B cell (primary cell): Measurements from ENCODE around the gene GRHL3. TPM values are rescaled to one million over a fixed set of nuclear protein-coding genes. Genes with fewer than 3 reads are reported as not detected.
A peak's percentile ranks its signal among the peaks of the same experiment; 100 is the strongest.

Experiments used
- ATAC-seq: fragments of 200-7000 bp; cut with Tn5 transposase; one replicate; pipeline ENCODE4 v1.10.0; 2021; ENCODE audit warnings: low read depth, mild to moderate bottlenecking, moderate number of reproducible peaks, moderate library complexity
- CTCF ChIA-PET: fragments of 350-600 bp; sonication (Branson Sonifier 250); formaldehyde crosslinking; loops from one replicate; lab custom pipeline; 2021; ENCODE audit warnings: antibody characterized with exemption, inconsistent platforms; lab: Charles Lee
- POLR2A ChIA-PET: fragments of 350-600 bp; sonication (Branson Sonifier 250); formaldehyde crosslinking; loops from one replicate; lab custom pipeline; 2021; ENCODE audit warnings: antibody characterized with exemption; lab: Charles Lee
- DNase-seq: peaks from one replicate; pipeline ENCODE4 v3.0.0; 2013
- H2AFZ ChIP-seq: 2 replicates; pipeline ENCODE4 v1.6.1; 2012; ENCODE audit warnings: mild to moderate bottlenecking, low read depth, low read length; ENCODE audit not compliant: insufficient read depth, poor library complexity, severe bottlenecking
- H3K27ac ChIP-seq, 2 donors: 1 replicate in 1 of 2; 2 replicates in 1 of 2; pipeline ENCODE4 v1.5.1; 2012 to 2013; ENCODE audit warnings: low read length in 2 of 2, mild to moderate bottlenecking in 2 of 2, moderate library complexity in 1 of 2
- H3K27me3 ChIP-seq, 4 experiments: fragments of 200-600 bp in 1 of 4; sonication (generic) in 1 of 4; replicated peaks in 1 of 4; 1 replicate in 2 of 4; 2 replicates in 2 of 4; pipeline versions ENCODE4 v1.6.1 to v1.7.0; 2013 to 2016; ENCODE audit warnings: low read length in 3 of 4, mild to moderate bottlenecking in 2 of 4, mixed read lengths in 1 of 4, moderate library complexity in 1 of 4; ENCODE audit not compliant: insufficient read depth in 4 of 4, control insufficient read depth in 3 of 4; ENCODE audit errors: control extremely low read depth in 1 of 4
- H3K36me3 ChIP-seq, 2 experiments: replicated peaks in 1 of 2; 1 replicate in 1 of 2; 2 replicates in 1 of 2; pipeline versions ENCODE4 v1.6.1 to v1.7.1; 2013; ENCODE audit warnings: low read length in 1 of 2; ENCODE audit not compliant: insufficient read depth in 2 of 2, control insufficient read depth in 1 of 2; ENCODE audit errors: control extremely low read depth in 1 of 2, extremely low read depth in 1 of 2
- H3K4me1 ChIP-seq, 2 donors: fragments of 200-600 bp in 1 of 2; sonication (generic) in 1 of 2; 1 replicate in 1 of 2; 2 replicates in 1 of 2; pipeline versions ENCODE4 v1.5.1 to v1.6.1; 2013 to 2017; ENCODE audit warnings: low read length in 2 of 2; ENCODE audit not compliant: control insufficient read depth in 2 of 2, insufficient read depth in 2 of 2
- H3K4me2 ChIP-seq: replicated peaks from 2 replicates; pipeline ENCODE3; 2012; ENCODE audit warnings: mild to moderate bottlenecking, low read depth, low read length; ENCODE audit not compliant: poor library complexity, severe bottlenecking
- H3K4me3 ChIP-seq, 5 experiments: fragments of 200-600 bp in 1 of 5; sonication (generic) in 1 of 5; 1 replicate in 3 of 5; 2 replicates in 2 of 5; pipeline versions ENCODE4 v1.5.1 to v1.7.0; 2011 to 2016; ENCODE audit warnings: low read length in 4 of 5, mild to moderate bottlenecking in 4 of 5, low read depth in 2 of 5, control low read depth in 1 of 5, moderate library complexity in 1 of 5; ENCODE audit not compliant: insufficient read depth in 1 of 5; ENCODE audit errors: control extremely low read depth in 1 of 5, extremely low read depth in 1 of 5
- H3K79me2 ChIP-seq: fragments of 200-600 bp; sonication (generic); one replicate; pipeline ENCODE4 v1.6.0; 2016; ENCODE audit warnings: low read length; ENCODE audit not compliant: control insufficient read depth, insufficient read depth
- H3K9ac ChIP-seq: fragments of 200-600 bp; sonication (generic); 2 replicates; pipeline ENCODE4 v1.6.1; 2017; ENCODE audit warnings: mild to moderate bottlenecking, low read length, moderate library complexity
- H3K9me3 ChIP-seq, 3 donors: one replicate each; pipeline versions ENCODE4 v1.6.1 to v1.7.1; 2013; ENCODE audit warnings: low read length in 2 of 3; ENCODE audit not compliant: control insufficient read depth in 2 of 3, insufficient read depth in 1 of 3; ENCODE audit errors: control extremely low read depth in 1 of 3
- H4K20me1 ChIP-seq: 2 replicates; pipeline ENCODE4 v1.6.0; 2012; ENCODE audit warnings: mild to moderate bottlenecking, low read length; ENCODE audit not compliant: insufficient read depth, control insufficient read depth, poor library complexity, severe bottlenecking
- H3K27ac Mint-ChIP-seq: one replicate; pipeline ENCODE4 v1.8.0; 2021; ENCODE audit warnings: mixed read lengths
- H3K27me3 Mint-ChIP-seq: one replicate; pipeline ENCODE4 v1.8.0; 2021; ENCODE audit warnings: mixed read lengths
- H3K4me1 Mint-ChIP-seq: one replicate; pipeline ENCODE4 v1.8.0; 2021; ENCODE audit warnings: mixed read lengths
- H3K4me3 Mint-ChIP-seq: one replicate; pipeline ENCODE4 v1.8.0; 2021; ENCODE audit warnings: mixed read lengths
- H3K9me3 Mint-ChIP-seq: one replicate; pipeline ENCODE4 v1.8.0; 2022; ENCODE audit warnings: mixed read lengths; ENCODE audit not compliant: insufficient read depth
- EZH2 ChIP-seq: IDR thresholded peaks from 2 replicates; pipeline ENCODE4 v1.6.1; 2012; ENCODE audit warnings: borderline replicate concordance, low read depth, mild to moderate bottlenecking, moderate library complexity, low read length; ENCODE audit not compliant: insufficient read depth, poor library complexity, severe bottlenecking
- WGBS: methylation state at CpG from one replicate; pipeline ENCODE4 v1.1.5; 2013; ENCODE audit warnings: missing lambda C conversion rate; ENCODE audit not compliant: insufficient coverage; 5-methylcytosine and 5-hydroxymethylcytosine counted together
- intact Hi-C: fragments of 100-400 bp; cut with micrococcal nuclease; formaldehyde crosslinking; loops from one replicate; pipeline ENCODE4 v1.10.0; 2022
- polyA plus RNA-seq: library from polyadenylated mRNA; depleted of rRNA; stranded (reverse); fragments of >200 nt; gene quantifications from 2 replicates; pipeline ENCODE4 v1.2.3, GENCODE V29; 2012
- total RNA-seq, 2 donors: library from RNA; stranded (reverse); fragments of 120-200 nt in 1 of 2; gene quantifications; 1 replicate in 1 of 2; 2 replicates in 1 of 2; pipeline versions ENCODE4 v1.2.3 to v1.2.4, GENCODE V29; 2013 to 2022
- TF ChIP-seq, protein P1 (sequence below): fragments of 200-600 bp; IDR thresholded peaks from one replicate; pipeline ENCODE4 v1.8.0; 2022; ENCODE audit warnings: antibody characterized with exemption, mild to moderate bottlenecking

Gene GRHL3
- total and polyA plus RNA-seq, 2 donors (not counting 1 experiment from before 2014, with no cell fraction given): not detected

DNA sequence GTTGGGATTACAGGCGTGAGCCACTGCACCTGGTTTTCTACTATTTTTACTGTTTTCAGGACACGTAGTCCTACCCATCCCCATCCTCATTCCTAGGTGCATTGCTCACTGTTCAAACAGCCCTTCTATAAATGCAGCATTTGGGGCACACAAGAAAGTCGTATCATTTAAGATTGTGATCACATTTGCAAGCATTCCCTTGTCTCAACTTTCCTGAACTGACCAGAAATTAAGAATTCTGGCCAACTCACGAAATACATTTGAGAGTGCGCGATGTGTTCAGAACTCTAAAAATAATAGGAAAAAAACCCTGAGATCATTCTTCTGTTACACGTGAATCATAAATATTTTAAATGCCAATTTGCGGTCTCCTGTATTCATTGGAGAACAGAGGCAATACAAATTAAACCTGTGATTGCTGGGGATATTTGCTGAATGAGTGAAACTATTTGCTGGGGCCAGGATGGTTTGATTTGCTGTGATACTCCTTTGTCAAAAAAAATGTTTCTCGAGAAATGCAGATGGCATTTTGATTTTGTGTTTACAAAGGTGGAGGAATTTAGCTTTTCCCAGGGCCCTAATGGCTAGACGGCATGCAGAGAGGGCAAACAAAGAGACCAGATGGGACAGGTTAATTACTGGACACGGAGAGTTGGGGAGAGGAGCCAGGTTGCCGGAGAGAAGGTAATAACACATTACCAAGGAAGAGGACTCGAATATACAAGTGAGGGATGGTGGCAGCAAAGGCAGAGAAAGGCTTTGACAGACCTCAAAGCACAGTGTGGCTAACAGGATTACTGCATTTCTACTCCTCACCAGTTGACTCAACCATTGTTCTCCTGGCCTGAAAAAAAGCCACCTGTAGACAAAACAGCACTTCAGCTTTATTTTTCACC, 56.0 kb downstream of the GRHL3 start:
- H4K20me1 ChIP-seq: no peaks in the 10 kb centered on the region
- TF ChIP-seq, protein P1, sequence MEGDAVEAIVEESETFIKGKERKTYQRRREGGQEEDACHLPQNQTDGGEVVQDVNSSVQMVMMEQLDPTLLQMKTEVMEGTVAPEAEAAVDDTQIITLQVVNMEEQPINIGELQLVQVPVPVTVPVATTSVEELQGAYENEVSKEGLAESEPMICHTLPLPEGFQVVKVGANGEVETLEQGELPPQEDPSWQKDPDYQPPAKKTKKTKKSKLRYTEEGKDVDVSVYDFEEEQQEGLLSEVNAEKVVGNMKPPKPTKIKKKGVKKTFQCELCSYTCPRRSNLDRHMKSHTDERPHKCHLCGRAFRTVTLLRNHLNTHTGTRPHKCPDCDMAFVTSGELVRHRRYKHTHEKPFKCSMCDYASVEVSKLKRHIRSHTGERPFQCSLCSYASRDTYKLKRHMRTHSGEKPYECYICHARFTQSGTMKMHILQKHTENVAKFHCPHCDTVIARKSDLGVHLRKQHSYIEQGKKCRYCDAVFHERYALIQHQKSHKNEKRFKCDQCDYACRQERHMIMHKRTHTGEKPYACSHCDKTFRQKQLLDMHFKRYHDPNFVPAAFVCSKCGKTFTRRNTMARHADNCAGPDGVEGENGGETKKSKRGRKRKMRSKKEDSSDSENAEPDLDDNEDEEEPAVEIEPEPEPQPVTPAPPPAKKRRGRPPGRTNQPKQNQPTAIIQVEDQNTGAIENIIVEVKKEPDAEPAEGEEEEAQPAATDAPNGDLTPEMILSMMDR: no peak
- no peak for TF ChIP-seq EZH2
- POLR2A ChIA-PET: interaction anchor here (0.6 kb wide), 1 partner anchor 212 kb away, joined by 5 read pairs; no protein-coding TSS in a partner anchor
- ATAC-seq: no peak
- no peaks in the 10 kb centered on the region for H3K9me3 ChIP-seq
- no peak overlapping the region for H2AFZ ChIP-seq
- no peaks in the 10 kb centered on the region for H3K79me2 ChIP-seq
- H3K9me3 Mint-ChIP-seq: no peaks in the 10 kb centered on the region
- no peak overlapping the region for H3K4me3 Mint-ChIP-seq
- H3K4me1 Mint-ChIP-seq: peaks cover 21% of the 10 kb centered on the region
- peaks cover 21 to 24% of the 10 kb centered on the region in 2 donors for H3K4me1 ChIP-seq
- H3K9ac ChIP-seq: no peak overlapping the region
- H3K4me2 ChIP-seq: no peak overlapping the region
- intact Hi-C loops: loop anchor here (10.0 kb wide), 1 partner anchor 50 kb away; no protein-coding TSS in a partner anchor
- WGBS: 94% methylated on average over 9 of the region's 13 CpGs
- no peak for DNase-seq
- CTCF ChIA-PET: interaction anchor here (1.3 to 3.9 kb wide), 2 partner anchors 9 to 17 kb away, joined by 3 to 27 read pairs; no protein-coding TSS in a partner anchor
- no peaks in the 10 kb centered on the region for H3K27me3 Mint-ChIP-seq
- H3K27ac Mint-ChIP-seq: peak overlapping the region; percentile 68
- H3K27ac ChIP-seq: peak overlapping the region in 1 of 2 donors; percentile 24
- no peak overlapping the region for H3K4me3 ChIP-seq
- no peaks in the 10 kb centered on the region for H3K27me3 ChIP-seq
- peaks cover 3 to 8% of the 10 kb centered on the region in 2 experiments for H3K36me3 ChIP-seq
